Left forelimb (tissue), 1 donor: Measurements from ENCODE around the gene ELFN1.

ENCODE experiments used
- DNase-seq: peaks from one replicate; pipeline ENCODE4 v3.0.0-alpha.2; 2018; ENCODE audit warnings: low spot score

Gene ELFN1

DNA sequence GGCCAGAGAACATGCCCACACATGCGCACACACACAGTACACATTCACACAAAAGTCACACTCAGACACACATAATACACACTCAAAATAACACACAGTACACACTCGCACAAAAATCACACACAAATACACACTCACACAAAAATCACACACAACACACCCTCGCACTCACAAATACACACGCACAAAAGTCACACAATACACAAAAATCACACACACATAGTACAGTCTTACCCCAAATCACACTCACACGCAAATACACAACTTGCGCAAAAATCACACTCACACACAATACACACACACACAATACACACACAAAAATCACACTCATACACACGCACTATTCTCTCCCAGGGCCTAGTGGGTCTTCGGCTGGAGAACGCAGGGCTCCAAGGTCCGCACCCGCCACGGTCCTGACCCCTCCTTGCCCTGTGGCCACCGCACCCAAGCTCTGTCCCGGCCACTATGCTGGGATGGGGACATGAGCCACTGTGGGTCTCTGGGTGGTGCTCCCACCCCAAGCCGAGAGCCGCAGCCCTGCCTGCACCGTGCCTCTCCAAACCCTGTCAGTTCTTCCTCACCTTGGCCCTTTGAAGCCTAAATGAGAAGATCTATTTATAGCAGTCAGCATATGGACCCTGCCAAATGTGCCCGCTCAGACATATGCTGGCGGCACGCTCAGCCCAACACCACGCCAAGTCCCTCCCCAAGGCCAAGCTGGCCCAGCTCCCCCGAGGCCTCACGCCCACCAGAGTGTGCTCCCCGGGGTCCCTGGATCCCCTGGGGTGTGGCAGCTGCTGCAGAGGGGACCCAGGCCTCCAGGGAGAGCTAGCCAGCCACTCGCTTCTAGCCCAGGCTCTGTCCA is 55.9 kb downstream of the ELFN1 start:
- no peak for DNase-seq

DNA sequence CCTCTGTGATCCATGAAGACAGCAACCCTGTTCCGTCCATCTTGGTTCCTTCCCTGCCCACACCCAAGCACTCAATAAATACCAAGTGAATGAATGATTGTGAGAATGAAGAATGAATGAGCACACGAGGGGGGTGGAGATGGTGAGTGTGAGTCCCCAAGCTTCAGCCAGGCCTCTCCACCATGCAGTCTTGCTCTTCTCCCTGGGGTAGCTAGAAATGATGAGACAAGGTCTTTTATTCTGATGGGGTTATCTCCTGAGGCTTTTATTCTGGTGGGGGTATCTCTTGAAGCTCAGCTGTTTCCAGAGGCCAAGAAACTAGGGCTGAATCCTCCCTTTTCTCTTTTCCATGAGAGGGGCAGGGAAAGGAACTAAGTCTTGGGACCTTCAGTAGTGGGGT is 57.0 kb downstream of the ELFN1 start:
- no peak for DNase-seq

DNA sequence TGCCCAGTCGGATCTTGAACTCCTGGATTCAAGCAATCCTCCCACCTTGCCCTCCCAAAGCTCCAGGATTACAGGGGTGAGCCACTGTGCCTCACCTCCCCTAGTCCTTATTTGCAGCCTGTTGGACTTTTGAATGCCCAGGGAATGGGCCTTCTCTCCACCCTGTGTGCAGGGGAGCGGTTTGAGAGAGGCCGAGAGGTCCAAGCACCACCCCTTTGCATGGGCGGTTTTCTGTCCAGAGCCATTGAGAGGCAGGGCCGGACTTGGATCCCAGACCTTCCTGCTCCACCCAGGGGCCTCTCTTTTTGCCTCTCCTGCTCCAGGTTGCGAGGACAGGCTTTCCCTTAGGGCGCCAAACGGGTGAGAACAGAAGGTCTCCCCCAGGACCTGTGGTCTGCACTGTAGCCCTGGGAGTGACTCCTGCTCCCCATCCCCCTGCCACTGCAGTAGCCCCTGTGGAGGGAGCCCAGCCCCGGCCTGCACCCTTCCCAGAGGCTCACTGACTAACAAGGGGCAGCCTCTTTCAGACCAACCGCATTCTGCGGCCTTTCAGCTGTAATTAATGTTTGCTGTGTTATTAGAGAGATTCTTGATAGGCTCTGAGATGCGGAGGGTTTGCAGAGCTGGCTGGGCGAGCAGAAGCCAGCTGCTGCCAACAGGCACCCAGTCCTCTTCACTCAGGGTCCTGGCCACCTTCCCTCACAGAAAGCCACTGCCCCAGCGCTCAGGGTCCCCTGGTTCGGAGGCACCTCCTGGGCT is 57.9 kb downstream of the ELFN1 start:
- no peak for DNase-seq

DNA sequence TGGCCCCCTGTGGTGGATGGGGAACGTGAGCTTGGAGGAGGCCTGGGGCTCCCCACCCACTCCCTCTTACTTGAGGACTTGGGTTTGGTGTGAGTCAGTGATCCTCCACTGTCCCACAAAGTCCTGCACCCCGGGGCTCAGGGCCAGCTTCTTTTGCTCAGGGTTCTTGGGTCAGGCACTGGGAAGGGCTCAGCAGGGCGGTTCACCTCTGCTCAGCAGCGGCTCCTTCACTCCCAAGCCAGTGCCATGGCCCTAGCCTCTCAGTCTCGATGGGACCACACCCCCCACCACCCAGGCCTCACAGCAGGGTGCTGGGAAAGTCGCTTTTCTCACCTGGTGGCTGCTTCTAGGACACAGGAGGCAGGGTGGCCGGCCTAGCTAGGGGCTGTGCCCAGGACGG is 59.1 kb downstream of the ELFN1 start:
- no peak for DNase-seq

DNA sequence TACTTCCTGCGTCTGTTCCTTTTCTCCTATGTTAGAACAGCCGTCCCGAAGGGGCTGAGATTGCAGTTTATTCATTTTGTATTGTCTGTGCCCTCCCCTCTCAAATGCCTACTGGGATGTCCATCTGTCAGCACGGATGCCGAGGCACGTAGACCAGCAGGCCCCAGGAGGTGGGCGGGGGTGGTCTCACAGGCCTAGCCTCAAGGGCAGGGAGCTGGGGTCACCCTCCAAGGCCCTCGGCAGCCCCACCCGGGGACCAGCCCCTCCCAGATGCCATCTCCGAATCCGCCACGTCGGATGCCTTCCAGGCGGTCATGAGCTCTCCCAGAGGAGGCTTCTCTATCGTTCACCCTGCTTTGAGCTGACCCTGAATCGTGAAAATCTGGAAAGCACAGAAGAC is 59.7 kb downstream of the ELFN1 start:
- no peak for DNase-seq

DNA sequence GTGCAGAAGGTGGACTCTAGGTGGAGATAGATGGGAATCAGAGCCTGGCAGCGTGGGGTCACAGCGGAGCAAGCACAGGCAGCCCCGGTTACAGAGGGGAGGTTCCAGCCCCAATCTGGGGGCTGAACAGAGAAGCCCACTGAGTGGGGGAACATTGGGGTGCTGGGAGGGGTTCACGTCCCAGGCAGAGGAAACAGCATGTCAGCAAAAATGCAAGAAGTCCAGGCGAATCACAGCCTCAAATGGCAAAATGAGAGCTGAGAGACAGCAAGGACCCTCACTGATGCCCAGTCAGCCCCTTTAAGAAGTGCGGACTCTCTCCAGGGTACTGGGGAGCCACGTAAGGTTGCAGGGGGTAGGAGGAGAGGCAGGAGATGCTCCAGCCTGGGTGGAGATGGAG is 62.0 kb downstream of the ELFN1 start:
- DNase-seq, result no peak

DNA sequence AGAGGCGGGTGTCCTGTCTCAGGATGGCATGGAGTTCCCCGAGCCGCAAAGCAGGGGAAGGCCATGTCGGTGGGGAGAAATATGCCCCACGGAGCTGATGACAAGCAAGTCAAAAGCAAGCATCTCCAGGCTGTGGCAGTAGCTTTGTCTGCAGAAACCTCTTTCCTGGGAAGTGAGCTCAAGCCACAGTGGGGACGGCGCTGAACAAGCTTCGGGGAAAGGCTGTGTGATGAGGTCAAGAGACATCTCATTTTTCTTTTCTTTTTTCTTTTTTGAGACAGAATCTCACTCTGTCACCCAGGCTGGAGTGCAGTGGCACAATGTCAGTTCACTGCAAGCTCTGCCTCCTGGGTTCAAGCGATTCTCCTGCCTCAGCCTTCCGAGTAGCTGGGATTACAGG is 62.6 kb downstream of the ELFN1 start:
- no peak for DNase-seq

DNA sequence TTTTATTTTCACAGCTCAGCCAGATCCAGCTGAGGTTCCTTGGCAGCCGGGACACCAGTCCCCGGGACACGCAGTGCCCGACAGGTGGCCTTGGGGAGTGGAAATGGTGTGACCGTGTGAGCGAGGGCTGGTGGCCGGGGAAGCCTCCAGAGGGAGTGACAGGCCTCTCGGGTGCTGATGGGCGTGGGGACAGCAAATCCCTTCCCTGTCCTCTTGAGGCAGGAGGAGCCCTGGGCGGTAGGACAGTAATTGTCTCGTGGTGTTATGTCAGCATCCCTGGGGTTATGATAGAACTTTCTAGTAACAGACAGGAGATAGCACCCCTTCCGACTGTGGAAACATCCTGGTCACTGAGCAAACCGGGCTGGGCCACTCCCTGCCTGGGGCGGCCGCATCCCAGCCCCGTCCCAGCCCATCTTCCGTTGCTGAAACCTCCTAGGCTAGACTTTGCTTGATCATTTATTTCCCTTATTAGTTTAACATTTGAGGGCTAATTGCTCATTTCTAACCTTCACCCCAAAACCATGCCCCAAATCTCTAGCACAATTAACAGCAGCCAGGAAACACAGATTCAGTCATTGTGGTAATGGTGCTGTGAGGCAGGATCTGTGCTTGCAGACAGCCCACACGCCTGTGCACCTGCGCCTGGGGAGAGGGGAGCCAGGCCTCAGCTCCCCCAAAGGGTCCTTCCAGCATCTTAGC is 63.3 kb downstream of the ELFN1 start:
- DNase-seq, result no peak

DNA sequence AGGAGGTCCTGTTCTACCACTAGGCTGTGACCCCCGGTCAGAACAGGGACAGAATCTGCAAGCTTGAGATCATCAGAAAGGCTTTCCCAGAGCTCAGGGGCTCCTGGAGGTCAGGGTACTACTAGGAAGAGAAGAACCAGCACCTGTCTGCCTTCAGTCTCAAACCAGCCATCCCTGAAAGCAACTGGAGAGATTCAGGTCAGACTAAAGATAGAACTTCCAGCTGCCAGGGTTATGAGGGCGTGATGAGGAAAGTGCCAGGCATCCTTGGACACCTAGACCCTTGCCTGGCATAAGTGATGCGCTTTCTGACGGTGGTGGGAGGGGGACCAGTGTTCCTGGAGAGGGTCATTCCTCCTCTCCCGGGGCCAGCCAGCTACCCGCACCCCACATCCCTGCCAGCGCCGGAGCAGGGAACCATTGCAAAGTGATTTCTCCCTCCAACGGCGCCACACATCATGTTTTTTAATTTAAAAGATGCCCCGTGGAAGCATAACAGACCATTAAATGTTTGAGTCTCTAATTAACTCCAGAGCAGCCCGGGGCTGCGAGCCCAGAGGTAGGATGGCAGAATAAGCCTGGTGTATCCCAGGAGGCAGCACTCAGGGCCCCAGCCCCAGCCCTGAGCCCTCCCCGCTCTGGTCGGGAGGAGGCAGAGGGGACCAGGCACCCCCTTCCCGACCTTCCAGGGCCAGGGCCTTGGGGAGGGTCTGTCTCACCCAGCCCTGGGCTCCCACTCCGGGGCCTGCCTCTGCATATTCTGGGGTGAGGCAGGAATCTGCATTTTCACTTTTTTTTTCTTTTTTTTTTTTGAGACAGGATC is 64.0 kb downstream of the ELFN1 start:
- DNase-seq, result no peak

DNA sequence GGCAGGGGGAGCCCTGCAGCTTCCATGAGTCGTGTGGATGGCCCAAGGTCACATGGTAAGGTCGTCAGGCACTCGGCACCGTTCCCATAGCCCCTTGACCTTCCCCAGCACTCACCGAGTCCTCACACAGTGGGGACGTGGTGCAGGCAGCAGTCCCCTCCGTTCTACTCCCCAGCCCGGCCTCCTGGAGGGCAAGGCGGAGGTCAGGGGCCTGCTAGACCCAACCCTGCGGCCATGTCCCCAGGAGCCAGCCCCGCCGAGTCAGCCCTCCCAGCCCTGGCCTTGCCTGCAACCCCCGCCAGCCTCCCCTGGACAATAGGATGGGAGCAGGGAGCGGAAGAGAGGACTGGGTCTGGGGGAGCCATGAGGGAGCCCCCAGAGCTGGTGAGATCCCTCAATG is 65.2 kb downstream of the ELFN1 start:
- no peak for DNase-seq

DNA sequence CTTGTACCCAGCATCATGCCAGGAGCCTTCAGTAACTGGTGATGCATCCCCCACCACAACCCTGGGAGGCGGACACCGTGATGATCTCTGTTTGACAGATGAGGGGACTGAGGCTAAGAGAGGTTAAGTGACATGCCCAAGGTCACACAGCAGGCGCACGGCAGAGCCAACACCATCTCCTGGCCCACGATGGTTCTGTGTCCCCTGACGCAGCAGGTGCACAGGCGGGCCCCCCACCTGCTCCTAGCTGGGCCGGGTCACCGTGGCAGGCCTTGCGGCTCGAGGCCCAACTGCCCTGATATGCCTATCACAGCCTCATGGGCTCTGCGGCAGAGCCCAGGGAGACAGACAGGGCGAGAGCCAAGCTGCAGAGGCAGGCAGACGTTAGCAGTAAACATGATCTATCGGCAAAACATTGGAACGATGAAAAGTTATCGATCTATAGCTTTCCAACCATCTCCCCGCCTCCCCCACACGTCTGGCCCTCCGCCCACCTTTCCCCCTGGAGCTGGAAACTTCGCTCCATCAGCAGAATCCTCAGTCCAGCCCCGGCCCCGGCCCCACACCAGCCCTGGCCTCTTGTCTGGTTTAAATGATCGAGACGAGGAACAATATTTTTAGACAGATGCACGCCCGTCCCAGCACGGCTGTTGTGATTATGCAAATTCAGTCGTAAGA is 65.9 kb downstream of the ELFN1 start:
- no peak for DNase-seq

DNA sequence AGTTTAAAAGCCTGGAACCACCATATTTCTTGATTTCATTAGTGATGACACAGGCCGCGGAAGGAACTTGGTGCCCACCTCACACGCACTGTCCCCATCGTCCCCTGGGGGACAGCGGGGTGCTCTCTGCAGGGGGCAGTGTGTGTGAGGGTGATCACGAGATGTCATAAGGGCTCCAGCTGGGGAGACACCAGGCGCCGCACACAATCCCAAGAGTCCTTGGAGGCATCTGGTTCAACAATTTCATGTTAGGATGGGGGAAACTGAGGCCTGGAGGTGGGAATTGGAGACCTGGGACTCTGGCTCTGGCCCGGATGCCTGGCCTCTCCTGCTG is 66.4 kb downstream of the ELFN1 start:
- no peak for DNase-seq

DNA sequence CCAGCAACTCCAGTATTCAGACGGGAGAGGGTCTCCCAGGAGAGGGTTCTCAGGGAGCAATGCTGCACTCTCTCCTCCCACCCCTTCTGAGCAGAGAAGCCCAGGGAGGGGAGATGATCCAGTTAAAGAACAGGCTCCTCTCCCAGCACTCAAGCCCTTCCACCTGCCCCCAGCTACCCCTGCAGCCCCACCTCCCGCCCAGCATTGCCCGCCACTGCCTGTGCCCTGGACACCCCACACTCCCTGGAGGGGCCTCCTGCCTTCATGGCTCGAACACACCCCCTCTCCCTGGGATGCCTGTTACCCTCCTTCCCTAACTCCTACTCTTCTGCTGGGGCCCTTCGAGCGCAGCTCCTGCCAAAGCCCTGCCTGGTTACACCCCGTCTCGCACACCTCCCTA is 66.8 kb downstream of the ELFN1 start:
- no peak for DNase-seq

DNA sequence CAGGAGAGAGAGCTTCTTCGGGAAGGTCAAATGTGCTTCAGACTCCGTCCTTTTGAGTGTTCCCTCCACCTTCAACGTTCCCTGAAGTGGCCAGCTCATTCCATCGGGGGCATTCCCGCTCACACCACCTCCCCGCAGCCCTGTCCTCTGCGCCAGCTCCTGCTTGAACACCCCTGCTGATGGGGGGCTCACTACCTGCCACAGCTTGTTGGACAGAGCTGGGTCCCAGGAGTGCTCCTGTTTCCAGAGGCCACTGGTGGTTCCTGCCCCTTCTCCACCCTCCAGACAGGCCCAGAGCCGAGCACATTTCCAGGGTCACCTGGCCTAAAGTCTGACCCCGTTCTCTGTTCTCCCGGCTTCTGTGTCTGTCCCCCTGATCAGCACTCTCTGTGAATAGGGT is 67.4 kb downstream of the ELFN1 start:
- no peak for DNase-seq

DNA sequence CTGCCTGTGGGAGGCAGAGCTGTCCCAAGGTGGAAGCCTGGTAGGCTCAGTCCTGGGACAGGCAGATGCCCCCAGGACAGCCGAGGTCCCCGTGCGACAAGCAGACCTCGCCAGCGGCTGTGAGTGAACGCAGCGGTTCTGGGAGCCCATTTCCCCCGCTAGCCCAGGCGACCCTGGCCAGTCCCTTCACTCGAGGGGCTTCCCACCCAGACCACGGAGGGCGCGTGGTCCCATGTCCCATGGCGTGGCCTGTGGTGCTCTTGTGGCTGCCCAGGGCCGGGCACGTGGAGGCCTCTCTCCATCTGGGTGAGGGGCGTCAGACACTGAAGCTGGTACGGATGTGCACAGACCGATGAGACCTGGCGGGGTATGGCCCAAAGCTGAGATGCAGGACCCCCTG is 67.9 kb downstream of the ELFN1 start:
- no peak for DNase-seq

DNA sequence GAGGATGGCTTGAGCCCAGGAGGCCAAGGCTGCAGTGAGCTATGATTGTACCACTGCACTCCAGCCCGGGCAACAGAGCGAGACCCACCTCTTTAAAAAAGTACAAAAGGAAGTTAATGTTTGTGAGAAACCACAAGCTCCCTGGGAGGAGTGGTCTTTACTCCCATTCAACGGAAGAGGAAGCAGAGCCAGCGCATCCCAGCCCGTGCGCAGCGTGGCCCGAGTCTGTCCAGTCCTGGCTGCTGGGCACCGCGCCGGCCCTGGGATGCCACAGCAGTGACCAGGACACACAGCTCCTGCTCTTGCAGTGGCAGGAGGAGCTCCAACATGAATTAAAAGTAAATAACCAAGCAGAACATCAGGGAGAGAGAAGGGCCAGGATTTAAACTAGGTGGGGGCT is 68.4 kb downstream of the ELFN1 start:
- no peak for DNase-seq

DNA sequence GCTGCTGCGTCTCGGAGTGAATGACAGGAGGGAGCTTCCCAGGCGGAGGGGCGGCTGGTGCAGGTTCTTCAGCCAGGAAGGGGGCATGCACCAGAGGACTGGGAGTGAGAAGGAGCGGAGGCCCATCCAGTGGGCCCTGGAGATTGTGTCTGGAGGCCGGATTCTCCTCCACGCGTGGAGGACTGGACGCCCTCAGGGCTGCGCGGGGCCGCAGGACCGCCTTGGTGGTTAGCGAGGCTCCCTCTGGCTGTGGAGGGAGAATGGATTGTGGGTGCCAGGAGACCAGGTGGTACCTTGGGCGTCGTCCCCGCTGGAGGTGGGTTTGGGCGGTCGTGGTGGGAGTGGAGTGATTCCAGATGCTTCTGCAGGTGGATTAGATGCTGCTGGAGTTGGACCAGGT is 68.9 kb downstream of the ELFN1 start:
- no peak for DNase-seq

DNA sequence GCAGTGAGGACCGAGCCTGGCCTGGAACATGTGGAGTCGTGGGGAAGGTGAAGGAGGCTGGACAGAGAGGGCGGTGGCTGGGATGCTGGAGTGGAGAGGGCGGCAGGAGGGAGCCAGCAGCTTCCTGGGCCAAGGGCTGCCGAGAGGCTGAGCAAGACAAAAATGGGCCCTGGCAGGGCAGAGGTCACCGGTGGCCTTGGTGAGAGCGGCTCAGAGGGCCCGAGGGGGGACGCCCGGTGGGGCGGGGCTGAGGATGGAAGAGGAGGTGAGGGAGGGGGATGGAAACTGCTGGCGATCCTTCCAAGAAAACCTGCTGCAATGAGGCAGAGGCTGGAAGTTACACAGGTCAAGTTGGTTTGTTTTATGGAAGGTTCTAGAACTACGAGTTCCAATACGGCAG is 69.5 kb downstream of the ELFN1 start:
- DNase-seq, result no peak

DNA sequence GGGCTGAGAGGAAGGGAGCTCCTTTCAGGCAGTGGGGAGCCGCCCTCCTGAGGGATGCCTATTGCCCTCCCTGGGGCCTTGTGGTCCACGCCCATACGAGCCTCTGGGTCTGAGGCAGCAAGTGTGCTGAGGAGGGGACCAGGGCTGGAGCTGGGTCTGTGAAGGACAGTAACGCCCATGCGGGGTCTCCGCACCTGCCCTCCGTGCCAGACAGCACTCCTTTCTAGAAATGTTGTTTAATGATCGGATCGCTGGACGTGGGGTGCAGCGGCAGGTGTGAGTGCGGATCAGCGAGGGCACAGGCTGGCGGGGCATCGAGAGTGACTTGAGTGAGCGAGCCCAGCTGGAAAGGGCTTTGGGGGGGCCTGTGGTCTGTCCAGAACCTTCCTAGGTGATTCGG is 70.1 kb downstream of the ELFN1 start:
- no peak for DNase-seq

DNA sequence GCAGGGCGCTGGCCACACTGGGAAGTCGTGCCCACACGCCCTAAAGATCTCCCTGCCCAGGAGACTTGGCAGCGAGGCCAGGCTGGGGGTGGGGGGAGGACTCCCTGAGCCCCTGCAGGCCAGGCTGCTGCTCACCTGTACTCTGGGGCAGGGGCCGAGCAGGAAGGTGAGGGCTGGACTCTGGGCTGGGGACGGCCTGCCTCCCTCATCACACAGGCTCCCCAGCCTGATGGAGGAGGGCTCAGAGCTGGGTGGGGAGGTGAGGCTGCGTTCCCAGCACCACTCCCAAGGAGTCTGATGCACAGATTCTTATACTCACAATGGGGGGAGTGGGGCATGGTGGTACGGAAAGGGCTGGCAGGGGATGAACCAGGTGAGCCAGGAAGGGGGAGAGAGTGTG is 71.2 kb downstream of the ELFN1 start:
- DNase-seq, result no peak

DNA sequence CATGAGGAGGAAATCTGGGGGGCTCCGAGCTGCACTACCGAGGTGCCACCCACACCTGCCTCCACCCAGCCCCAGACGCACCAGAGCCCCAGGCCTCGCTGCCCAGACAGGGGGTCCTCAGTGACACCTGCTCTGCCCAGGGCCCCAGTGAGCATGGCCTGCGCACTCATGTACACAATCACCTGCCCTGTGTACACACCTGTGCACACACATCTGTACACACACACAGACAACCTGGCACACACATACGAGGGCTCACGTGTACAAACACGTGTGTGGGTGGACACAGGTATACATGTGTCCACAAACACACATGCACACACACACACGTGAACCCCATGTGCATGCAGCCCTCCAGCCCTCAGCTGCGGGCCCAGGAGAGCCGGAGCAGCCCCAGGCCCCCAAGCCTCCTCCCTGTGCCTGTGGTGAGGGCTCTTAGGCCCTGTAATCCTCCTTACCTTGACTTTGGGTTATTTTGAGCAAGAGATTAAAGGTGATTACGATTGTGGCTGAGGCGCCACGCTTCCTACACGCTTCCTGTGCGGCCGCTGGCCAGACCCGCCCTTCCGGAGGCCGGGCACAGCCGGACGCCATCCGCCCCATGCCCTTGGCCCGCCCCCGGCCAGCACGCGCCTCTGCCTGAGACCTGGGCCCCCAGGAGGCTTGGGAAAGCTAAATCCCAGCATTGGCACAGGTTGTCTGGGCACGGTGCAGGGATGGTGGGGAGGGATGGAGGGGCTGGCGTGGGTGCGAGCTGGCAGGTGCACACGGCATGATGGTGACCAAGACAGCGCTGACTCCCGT is 71.9 kb downstream of the ELFN1 start:
- DNase-seq, result no peak
